ENCODE measurements around the gene SFRP5.

DNA sequence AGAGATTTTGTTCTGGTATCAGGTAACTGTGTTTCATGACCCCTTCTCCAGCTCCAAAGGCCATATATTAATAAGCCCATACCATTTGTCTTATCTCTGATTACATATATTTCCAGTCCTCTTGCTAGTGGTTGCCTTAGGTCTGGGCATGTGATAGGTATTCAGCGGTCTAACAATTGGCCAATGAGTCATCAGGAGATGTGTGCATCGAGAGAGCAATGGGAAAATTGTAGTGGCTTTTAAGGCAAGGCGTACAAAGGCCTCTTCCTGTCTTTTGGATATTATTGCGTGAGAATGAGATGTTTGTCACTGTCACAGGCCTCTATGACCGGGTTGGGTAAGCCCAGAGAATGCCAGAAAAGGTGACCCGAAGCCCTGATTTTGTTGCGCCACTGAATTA lies 38.6 kb upstream of the SFRP5 start:
- no peak for TF ChIP-seq TAF1 (IDR thresholded peaks at IDR 0.05; ENCODE audit: low read depth)
- no peak for TF ChIP-seq EP300 (IDR thresholded peaks at IDR 0.05; ENCODE audit: borderline replicate concordance)
- no peak for TF ChIP-seq MAX (IDR thresholded peaks at IDR 0.05)
- TF ChIP-seq FOXM1 (IDR thresholded peaks at IDR 0.05; ENCODE audit: borderline replicate concordance, low read depth) = no peak
- TF ChIP-seq, protein P1, sequence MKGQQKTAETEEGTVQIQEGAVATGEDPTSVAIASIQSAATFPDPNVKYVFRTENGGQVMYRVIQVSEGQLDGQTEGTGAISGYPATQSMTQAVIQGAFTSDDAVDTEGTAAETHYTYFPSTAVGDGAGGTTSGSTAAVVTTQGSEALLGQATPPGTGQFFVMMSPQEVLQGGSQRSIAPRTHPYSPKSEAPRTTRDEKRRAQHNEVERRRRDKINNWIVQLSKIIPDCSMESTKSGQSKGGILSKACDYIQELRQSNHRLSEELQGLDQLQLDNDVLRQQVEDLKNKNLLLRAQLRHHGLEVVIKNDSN (IDR thresholded peaks at IDR 0.05) = peak; percentile 15; the same call in 1 of the 2 replicates
- TF ChIP-seq TCF12 (IDR thresholded peaks at IDR 0.05; ENCODE audit: low read depth) = no peak
- no peak for TF ChIP-seq CEBPB (IDR thresholded peaks at IDR 0.05)
- no peak for TF ChIP-seq EGR1 (IDR thresholded peaks at IDR 0.05)
- no peak for TF ChIP-seq YY1 (IDR thresholded peaks at IDR 0.05; ENCODE audit: low read depth)
- TF ChIP-seq RAD21 (IDR thresholded peaks at IDR 0.05; ENCODE audit: low read depth) = no peak

All from Ishikawa (cell line).